ENCODE data around the gene SGMS1. TPM values are rescaled to one million over a fixed set of nuclear protein-coding genes. Genes with fewer than 3 reads are reported as not detected.
A peak's percentile ranks its signal among the peaks of the same experiment; 100 is the strongest.

SGMS1 gene
- polyA plus RNA-seq, 1 donor (not counting 4 experiments of a cell fraction or from before 2014, with no cell fraction given) = 18.3 TPM

- Histone ChIP-seq H3K4me3 (ENCODE audit: control insufficient read depth in 2 of 3, extremely low read depth in 1 of 3, insufficient read depth in 2 of 3, low read depth in 1 of 3, low read length in 3 of 3) (no peak overlapping the region), H3K27me3 (ENCODE audit: control insufficient read depth, extremely low read depth, insufficient read depth, low read length) (no peaks in the 10 kb centered on the region), H2AFZ (ENCODE audit: control insufficient read depth, low read length) (no peak overlapping the region), H3K9me3 (ENCODE audit: control insufficient read depth, low read depth, low read length) (no peaks in the 10 kb centered on the region), H3K36me3 (ENCODE audit: control insufficient read depth in 2 of 2, extremely low read depth in 1 of 2, insufficient read depth in 2 of 2, low read length in 2 of 2) (no peaks in the 10 kb centered on the region), H3K79me2 (ENCODE audit: control insufficient read depth, insufficient read depth, low read length) (no peaks in the 10 kb centered on the region), H3K27ac (ENCODE audit: control insufficient read depth, insufficient read depth, low read length) (no peak overlapping the region), H3K4me1 (ENCODE audit: control insufficient read depth, extremely low read depth, insufficient read depth, low read length) (peaks cover 22% of the 10 kb centered on the region), H3K9me1 (ENCODE audit: control insufficient read depth, extremely low read depth, insufficient read depth, low read length) (no peaks in the 10 kb centered on the region), H3K4me2 (ENCODE audit: control insufficient read depth, extremely low read depth, insufficient read depth, low read depth, low read length) (no peak overlapping the region), H3K9ac (ENCODE audit: control insufficient read depth, extremely low read depth, insufficient read depth, low read length) (no peak overlapping the region), H4K20me1 (ENCODE audit: control insufficient read depth, extremely low read depth, insufficient read depth, low read length) (no peaks in the 10 kb centered on the region)
- FAIRE-seq = no peak
- no peak for DNase-seq (ENCODE audit: low read depth, low spot score)
- TF ChIP-seq CTCF (optimal IDR thresholded peaks at IDR 0.05 in 1 of 3, IDR thresholded peaks at IDR 0.05 in 1 of 3, conservative IDR thresholded peaks at IDR 0.05 in 1 of 3; ENCODE audit: extremely low read depth in 1 of 3, insufficient read depth in 2 of 3, low read length in 3 of 3) (no peak), EZH2 (IDR thresholded peaks at IDR 0.05; ENCODE audit: low read length) (no peak)
- dilution Hi-C loops (cut with MboI; ENCODE audit: extremely low pct_ligation_motif_present, low sequenced_read_pairs) = no loop called here
These were observed 125.3 kb downstream of the SGMS1 start for GRCh38 chr10:50498465-50498864.

- H3K27ac ChIP-seq (ENCODE audit: control insufficient read depth, insufficient read depth, low read length) = peak overlapping the region; percentile 20
- TF ChIP-seq CTCF (optimal IDR thresholded peaks at IDR 0.05 in 1 of 3, IDR thresholded peaks at IDR 0.05 in 1 of 3, conservative IDR thresholded peaks at IDR 0.05 in 1 of 3; ENCODE audit: extremely low read depth in 1 of 3, insufficient read depth in 2 of 3, low read length in 3 of 3) (no peak), EZH2 (IDR thresholded peaks at IDR 0.05; ENCODE audit: low read length) (no peak)
- DNase-seq (ENCODE audit: low read depth, low spot score) = no peak
- H3K79me2 ChIP-seq (ENCODE audit: control insufficient read depth, insufficient read depth, low read length) = no peaks in the 10 kb centered on the region
- no peaks in the 10 kb centered on the region for H3K9me1 ChIP-seq (ENCODE audit: control insufficient read depth, extremely low read depth, insufficient read depth, low read length)
- H3K4me1 ChIP-seq (ENCODE audit: control insufficient read depth, extremely low read depth, insufficient read depth, low read length) = peaks cover 21% of the 10 kb centered on the region
- FAIRE-seq = peak; percentile 57
- no peak overlapping the region for H2AFZ ChIP-seq (ENCODE audit: control insufficient read depth, low read length)
- no peaks in the 10 kb centered on the region for H3K27me3 ChIP-seq (ENCODE audit: control insufficient read depth, extremely low read depth, insufficient read depth, low read length)
- no peaks in the 10 kb centered on the region for H4K20me1 ChIP-seq (ENCODE audit: control insufficient read depth, extremely low read depth, insufficient read depth, low read length)
- peak overlapping the region in 1 of 3 experiments; percentile 32 for H3K4me3 ChIP-seq (ENCODE audit: control insufficient read depth in 2 of 3, extremely low read depth in 1 of 3, insufficient read depth in 2 of 3, low read depth in 1 of 3, low read length in 3 of 3)
- dilution Hi-C loops (cut with MboI; ENCODE audit: extremely low pct_ligation_motif_present, low sequenced_read_pairs) = no loop called here
- H3K9ac ChIP-seq (ENCODE audit: control insufficient read depth, extremely low read depth, insufficient read depth, low read length) = no peak overlapping the region
- H3K36me3 ChIP-seq (ENCODE audit: control insufficient read depth in 2 of 2, extremely low read depth in 1 of 2, insufficient read depth in 2 of 2, low read length in 2 of 2) = no peaks in the 10 kb centered on the region
- peak overlapping the region; percentile 67 for H3K4me2 ChIP-seq (ENCODE audit: control insufficient read depth, extremely low read depth, insufficient read depth, low read depth, low read length)
- H3K9me3 ChIP-seq (ENCODE audit: control insufficient read depth, low read depth, low read length) = no peaks in the 10 kb centered on the region
These were observed 126.0 kb downstream of the SGMS1 start for GRCh38 chr10:50497758-50498157.
